ENCODE data around the gene LIMK1.
A peak's percentile ranks its signal among the peaks of the same experiment; 100 is the strongest.

Gene LIMK1

GRCh38 chr7:74056096-74056915 is 27.3 kb upstream of the LIMK1 start:
- no peak for DNase-seq

- no peak for DNase-seq
Observed at GRCh38 chr7:74057216-74057925, 26.2 kb upstream of the LIMK1 start.

- DNase-seq: no peak
Observed at GRCh38 chr7:74057987-74058386, 25.6 kb upstream of the LIMK1 start.

- no peak for DNase-seq
Observed at GRCh38 chr7:74058486-74058885, 25.1 kb upstream of the LIMK1 start.

GRCh38 chr7:74059037-74059436 is 24.6 kb upstream of the LIMK1 start:
- no peak for DNase-seq

- no peak for DNase-seq
Observed at GRCh38 chr7:74059681-74060588, 23.7 kb upstream of the LIMK1 start.

- peak; percentile 64 for DNase-seq
Observed at GRCh38 chr7:74061840-74062539, 21.6 kb upstream of the LIMK1 start.

GRCh38 chr7:74063223-74063641 is 20.4 kb upstream of the LIMK1 start:
- DNase-seq: no peak

- no peak for DNase-seq
Observed at GRCh38 chr7:74063646-74064045, 20.0 kb upstream of the LIMK1 start.

- no peak for DNase-seq
Observed at GRCh38 chr7:74064696-74065095, 18.9 kb upstream of the LIMK1 start.

- no peak for DNase-seq
Observed at GRCh38 chr7:74066626-74067025, 17.0 kb upstream of the LIMK1 start.

- DNase-seq: no peak
Observed at GRCh38 chr7:74068378-74069085, 15.1 kb upstream of the LIMK1 start.

GRCh38 chr7:74069086-74069541 is 14.5 kb upstream of the LIMK1 start:
- no peak for DNase-seq

- no peak for DNase-seq
Observed at GRCh38 chr7:74069790-74070618, 13.6 kb upstream of the LIMK1 start.

GRCh38 chr7:74070619-74070921 is 13.0 kb upstream of the LIMK1 start:
- DNase-seq: no peak

GRCh38 chr7:74071121-74071520 is 12.5 kb upstream of the LIMK1 start:
- DNase-seq: no peak

GRCh38 chr7:74074770-74075169 is 8.8 kb upstream of the LIMK1 start:
- no peak for DNase-seq

GRCh38 chr7:74078461-74078860 is 5.1 kb upstream of the LIMK1 start:
- no peak for DNase-seq

GRCh38 chr7:74082770-74083116 is 861 bp upstream of the LIMK1 start:
- no peak for DNase-seq

- peak; percentile 38 for DNase-seq
Observed at GRCh38 chr7:74083928-74084721, 521 bp downstream of the LIMK1 start.

Measured in activated CD8-positive, alpha-beta memory T cell treated with anti-CD3 and anti-CD28 coated beads, Interleukin-2, amount 50 U/mL, for 4 hours (primary cell).